ENCODE data around the gene OR2B2. TPM values are rescaled to one million over a fixed set of nuclear protein-coding genes. Genes with fewer than 3 reads are reported as not detected.
"Not testable (repeated sequence)": the region's sequence is repeated elsewhere in the genome, so short reads cannot be mapped to it uniquely, and the experiment has no call there.

The OR2B2 gene
- total RNA-seq, 1 experiment from 2014 or later, result not detected

DNA sequence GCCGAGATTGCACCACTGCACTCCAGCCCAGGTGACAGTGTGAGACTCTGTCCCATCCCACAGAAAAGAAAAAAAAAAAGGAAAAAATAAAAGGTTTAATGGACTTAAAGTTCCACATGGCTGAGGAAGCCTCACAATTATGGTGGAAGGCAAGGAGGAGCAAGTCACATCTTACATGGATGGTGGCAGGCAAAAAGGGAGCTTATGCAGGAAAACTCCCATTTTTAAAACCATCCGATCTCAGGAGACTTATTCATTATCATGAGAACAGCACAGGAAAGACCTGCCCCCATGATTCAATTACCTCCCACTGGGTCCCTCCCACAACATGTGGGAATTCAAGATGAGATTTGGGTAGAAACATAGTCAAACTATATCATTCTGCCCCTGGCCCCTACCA is 15.8 kb upstream of the OR2B2 start:
- H3K9ac ChIP-seq (ENCODE audit: low read length); H3K79me2 ChIP-seq (ENCODE audit: low read length); DNase-seq: not testable (repeated sequence)

GRCh38 chr6:27924179-27924578 is 12.0 kb upstream of the OR2B2 start:
- Histone ChIP-seq H4K20me1 (ENCODE audit: insufficient read depth, low read depth, low read length) (no peaks in the 10 kb centered on the region), H2AFZ (ENCODE audit: low read length) (no peak overlapping the region), H3K36me3 (ENCODE audit: insufficient read depth, low read length) (no peaks in the 10 kb centered on the region), H3K9ac (ENCODE audit: low read length) (no peak overlapping the region), H3K4me2 (ENCODE audit: low read depth, low read length, poor library complexity, severe bottlenecking) (no peak overlapping the region), H3K79me2 (ENCODE audit: low read length) (no peaks in the 10 kb centered on the region), H3K27me3 (ENCODE audit: low read length) (no peaks in the 10 kb centered on the region), H3K9me3 (ENCODE audit: low read length) (no peaks in the 10 kb centered on the region), H3K4me1 (ENCODE audit: low read length) (no peaks in the 10 kb centered on the region), H3K9me2 (replicated peaks; ENCODE audit: insufficient read depth, low read length) (no peaks in the 10 kb centered on the region), H3K4me3 (ENCODE audit: low read length) (no peak overlapping the region), H3K27ac (ENCODE audit: low read length) (no peak overlapping the region)
- DNase-seq, result no peak

More for the DNA sequence above, 15.8 kb upstream of the OR2B2 start:
- H3K4me3 ChIP-seq (ENCODE audit: low read length); H3K4me2 ChIP-seq (ENCODE audit: low read depth, low read length, poor library complexity, severe bottlenecking); H3K27ac ChIP-seq (ENCODE audit: low read length); H2AFZ ChIP-seq (ENCODE audit: low read length); H3K4me1 ChIP-seq (ENCODE audit: low read length); H3K27me3 ChIP-seq (ENCODE audit: low read length); H3K9me3 ChIP-seq (ENCODE audit: low read length); H3K36me3 ChIP-seq (ENCODE audit: insufficient read depth, low read length); H3K9me2 ChIP-seq (replicated peaks; ENCODE audit: insufficient read depth, low read length); H4K20me1 ChIP-seq (ENCODE audit: insufficient read depth, low read depth, low read length): not testable (repeated sequence)

DNA sequence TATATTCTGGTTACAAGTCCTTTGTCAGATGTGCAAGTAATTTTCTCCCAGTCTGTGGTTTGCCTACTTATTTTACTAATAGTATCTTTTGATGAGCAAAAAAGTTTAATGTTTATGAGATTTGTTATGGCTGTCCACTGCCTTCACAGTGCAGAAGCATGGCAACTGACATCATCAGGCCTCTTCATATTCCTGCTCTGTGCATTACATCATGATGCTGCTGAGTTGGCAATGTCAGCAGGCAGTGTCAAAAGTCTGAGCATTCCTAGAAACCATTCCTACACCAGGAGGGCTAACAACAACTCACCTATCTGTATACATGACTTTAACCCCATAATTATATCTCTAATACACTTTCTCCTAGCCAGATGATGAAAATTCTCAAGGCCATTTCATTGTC is 10.8 kb upstream of the OR2B2 start:
- H3K27me3 ChIP-seq (ENCODE audit: low read length), result no peaks in the 10 kb centered on the region
- H3K79me2 ChIP-seq (ENCODE audit: low read length), result no peaks in the 10 kb centered on the region
- H3K9me3 ChIP-seq (ENCODE audit: low read length), result no peaks in the 10 kb centered on the region
- H4K20me1 ChIP-seq (ENCODE audit: insufficient read depth, low read depth, low read length), result no peaks in the 10 kb centered on the region
- no peak overlapping the region for H2AFZ ChIP-seq (ENCODE audit: low read length)
- no peak overlapping the region for H3K4me2 ChIP-seq (ENCODE audit: low read depth, low read length, poor library complexity, severe bottlenecking)
- H3K27ac ChIP-seq (ENCODE audit: low read length), result no peak overlapping the region
- H3K9ac ChIP-seq (ENCODE audit: low read length), result no peak overlapping the region
- H3K4me3 ChIP-seq (ENCODE audit: low read length), result no peak overlapping the region
- no peaks in the 10 kb centered on the region for H3K36me3 ChIP-seq (ENCODE audit: insufficient read depth, low read length)
- H3K9me2 ChIP-seq (replicated peaks; ENCODE audit: insufficient read depth, low read length), result no peaks in the 10 kb centered on the region
- H3K4me1 ChIP-seq (ENCODE audit: low read length), result no peaks in the 10 kb centered on the region
- no peak for DNase-seq

DNA sequence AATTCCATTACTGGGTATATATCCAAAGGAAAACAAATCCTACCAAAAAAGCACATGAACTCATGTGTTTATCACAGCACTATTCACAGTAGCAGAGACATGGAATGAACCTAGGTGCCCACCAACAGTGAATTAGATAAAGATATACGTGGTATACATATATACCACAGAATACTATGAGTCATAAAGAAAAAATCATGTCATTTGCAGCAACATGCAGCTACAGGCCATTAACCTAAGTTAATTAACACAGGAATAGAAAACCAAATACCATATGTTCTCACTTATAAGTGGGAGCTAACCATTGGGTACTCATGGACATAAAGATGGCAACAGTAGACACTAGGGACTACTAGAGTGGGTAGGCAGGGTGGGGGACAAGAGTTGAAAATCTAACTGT is 4.2 kb downstream of the OR2B2 start:
- Histone ChIP-seq H2AFZ (ENCODE audit: low read length) (no peak overlapping the region), H3K9me2 (replicated peaks; ENCODE audit: insufficient read depth, low read length) (no peaks in the 10 kb centered on the region)

DNA sequence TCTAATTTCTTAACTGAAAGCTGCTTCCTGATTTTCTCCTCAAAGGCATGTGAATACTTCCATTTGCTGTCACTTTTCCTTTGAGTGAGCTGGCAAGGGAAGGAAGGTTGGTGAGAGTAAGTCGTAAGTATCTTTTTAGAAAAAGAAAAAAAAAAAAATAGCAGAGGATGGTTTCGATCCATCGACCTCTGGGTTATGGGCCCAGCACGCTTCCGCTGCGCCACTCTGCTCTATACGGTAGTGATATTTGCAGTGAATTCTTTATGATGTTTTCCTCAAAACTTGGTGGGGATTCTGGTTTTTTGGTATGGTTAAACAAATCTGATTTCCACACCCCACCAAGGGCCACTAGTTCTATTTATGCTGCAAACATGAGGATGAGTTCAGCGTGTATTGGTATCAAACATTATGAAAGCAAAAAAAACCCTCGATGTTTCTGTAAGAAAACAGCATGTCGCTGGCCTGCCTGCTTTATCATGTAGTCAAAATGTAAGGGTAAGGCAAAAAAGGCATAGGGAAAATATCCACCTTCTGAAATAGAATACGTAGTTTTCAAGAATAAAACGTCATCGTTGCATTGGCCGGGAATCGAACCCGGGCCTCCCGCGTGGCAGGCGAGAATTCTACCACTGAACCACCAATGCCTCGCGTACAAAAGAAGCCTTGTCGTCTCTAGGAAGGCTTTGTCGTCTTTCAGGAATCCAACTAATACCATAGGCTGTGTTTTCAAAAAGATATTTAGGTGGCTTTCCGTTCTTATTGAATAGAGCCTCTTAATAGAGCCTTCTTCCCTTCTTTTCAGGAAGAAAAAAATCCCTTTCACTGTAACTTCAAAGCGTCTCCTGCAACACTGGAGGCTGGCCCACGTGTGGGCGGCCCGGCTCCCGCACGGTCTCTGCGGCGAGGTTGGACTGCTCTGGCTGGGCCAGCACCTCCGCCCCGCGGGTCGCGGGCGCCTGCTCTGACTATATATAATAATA is 9.6 kb downstream of the OR2B2 start:
- Histone ChIP-seq H3K79me2 (ENCODE audit: low read length) (no peaks in the 10 kb centered on the region), H3K36me3 (ENCODE audit: insufficient read depth, low read length) (no peaks in the 10 kb centered on the region), H3K4me1 (ENCODE audit: low read length) (peaks cover 14% of the 10 kb centered on the region), H2AFZ (ENCODE audit: low read length) (peak overlapping the region; percentile 99), H3K9ac (ENCODE audit: low read length) (peak overlapping the region; percentile 80), H3K27ac (ENCODE audit: low read length) (peak overlapping the region; percentile 61), H3K9me2 (replicated peaks; ENCODE audit: insufficient read depth, low read length) (no peaks in the 10 kb centered on the region), H3K27me3 (ENCODE audit: low read length) (no peaks in the 10 kb centered on the region), H3K4me3 (ENCODE audit: low read length) (peak overlapping the region; percentile 85), H3K4me2 (ENCODE audit: low read depth, low read length, poor library complexity, severe bottlenecking) (peak overlapping the region; percentile 96), H3K9me3 (ENCODE audit: low read length) (no peaks in the 10 kb centered on the region), H4K20me1 (ENCODE audit: insufficient read depth, low read depth, low read length) (no peaks in the 10 kb centered on the region)
- DNase-seq, result peak; percentile 92

More for the DNA sequence above, 4.2 kb downstream of the OR2B2 start:
- Histone ChIP-seq H4K20me1 (ENCODE audit: insufficient read depth, low read depth, low read length) (no peaks in the 10 kb centered on the region), H3K4me3 (ENCODE audit: low read length) (no peak overlapping the region), H3K9me3 (ENCODE audit: low read length) (no peaks in the 10 kb centered on the region), H3K9ac (ENCODE audit: low read length) (no peak overlapping the region), H3K79me2 (ENCODE audit: low read length) (no peaks in the 10 kb centered on the region), H3K4me2 (ENCODE audit: low read depth, low read length, poor library complexity, severe bottlenecking) (no peak overlapping the region), H3K27me3 (ENCODE audit: low read length) (no peaks in the 10 kb centered on the region), H3K4me1 (ENCODE audit: low read length) (peaks cover 7% of the 10 kb centered on the region; the same call in 1 of the 2 replicates), H3K36me3 (ENCODE audit: insufficient read depth, low read length) (no peaks in the 10 kb centered on the region), H3K27ac (ENCODE audit: low read length) (no peak overlapping the region)
- DNase-seq, result peak; percentile 22

GRCh38 chr6:27901801-27902200 is 10.4 kb downstream of the OR2B2 start:
- H3K9me3 ChIP-seq (ENCODE audit: low read length), result no peaks in the 10 kb centered on the region
- H3K27ac ChIP-seq (ENCODE audit: low read length), result no peak overlapping the region
- no peak overlapping the region for H2AFZ ChIP-seq (ENCODE audit: low read length)
- H3K79me2 ChIP-seq (ENCODE audit: low read length), result no peaks in the 10 kb centered on the region
- H3K4me1 ChIP-seq (ENCODE audit: low read length), result peaks cover 14% of the 10 kb centered on the region
- H3K4me2 ChIP-seq (ENCODE audit: low read depth, low read length, poor library complexity, severe bottlenecking), result peak overlapping the region; percentile 96
- no peaks in the 10 kb centered on the region for H3K9me2 ChIP-seq (replicated peaks; ENCODE audit: insufficient read depth, low read length)
- H3K9ac ChIP-seq (ENCODE audit: low read length), result 0 out of 2 replicates have a peak overlapping the region, but pooled peaks have one; percentile 80
- DNase-seq, result peak; percentile 77
- H3K27me3 ChIP-seq (ENCODE audit: low read length), result no peaks in the 10 kb centered on the region
- H3K4me3 ChIP-seq (ENCODE audit: low read length), result peak overlapping the region; percentile 85
- H3K36me3 ChIP-seq (ENCODE audit: insufficient read depth, low read length), result no peaks in the 10 kb centered on the region
- H4K20me1 ChIP-seq (ENCODE audit: insufficient read depth, low read depth, low read length), result no peaks in the 10 kb centered on the region

DNA sequence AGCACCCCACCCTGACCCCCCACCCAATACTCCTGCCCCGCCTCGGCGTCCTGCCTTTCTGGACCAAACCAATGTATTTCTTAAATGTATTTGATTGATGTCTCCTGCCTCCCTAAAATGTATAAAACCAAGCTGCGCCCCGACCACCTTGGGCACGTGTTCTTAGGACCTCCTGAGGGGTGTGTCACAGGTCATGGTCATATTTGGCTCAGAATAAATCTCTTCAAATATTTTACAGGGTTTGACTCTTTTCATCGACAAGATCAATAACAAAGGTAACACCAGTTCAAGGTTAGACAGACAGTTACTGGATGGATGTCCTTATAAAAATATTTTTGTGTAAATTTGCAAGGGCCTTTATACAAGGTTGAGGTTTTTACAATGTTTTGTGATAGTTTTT is 12.0 kb downstream of the OR2B2 start:
- not testable (repeated sequence) for H3K4me3 ChIP-seq (ENCODE audit: low read length); H3K9ac ChIP-seq (ENCODE audit: low read length); H3K79me2 ChIP-seq (ENCODE audit: low read length); DNase-seq; H3K9me2 ChIP-seq (replicated peaks; ENCODE audit: insufficient read depth, low read length); H3K27ac ChIP-seq (ENCODE audit: low read length); H3K27me3 ChIP-seq (ENCODE audit: low read length); H3K9me3 ChIP-seq (ENCODE audit: low read length); H3K4me2 ChIP-seq (ENCODE audit: low read depth, low read length, poor library complexity, severe bottlenecking); H3K36me3 ChIP-seq (ENCODE audit: insufficient read depth, low read length); H4K20me1 ChIP-seq (ENCODE audit: insufficient read depth, low read depth, low read length); H2AFZ ChIP-seq (ENCODE audit: low read length)
- H3K4me1 ChIP-seq (ENCODE audit: low read length), result peaks cover 22% of the 10 kb centered on the region

DNA sequence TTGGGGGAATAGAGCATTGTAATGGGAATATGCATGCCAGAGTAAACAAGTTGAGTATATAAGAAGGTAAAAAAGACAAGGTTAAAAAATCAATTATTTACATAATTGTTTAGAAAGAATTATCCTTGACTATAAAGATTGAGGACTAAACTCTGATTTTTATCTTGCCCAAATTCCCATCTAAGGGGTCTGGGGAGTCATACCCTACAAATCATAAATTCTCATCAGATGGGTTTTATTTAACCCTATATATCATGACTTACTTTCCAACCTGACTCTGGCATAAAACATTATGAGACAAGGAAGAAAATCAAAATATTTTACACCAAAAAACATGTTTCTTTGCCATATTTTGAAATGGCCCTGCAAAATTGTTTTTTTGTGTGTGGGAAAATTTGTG is 12.7 kb downstream of the OR2B2 start:
- H2AFZ ChIP-seq (ENCODE audit: low read length), result no peak overlapping the region
- H3K4me3 ChIP-seq (ENCODE audit: low read length), result no peak overlapping the region
- H3K9ac ChIP-seq (ENCODE audit: low read length), result no peak overlapping the region
- no peaks in the 10 kb centered on the region for H3K36me3 ChIP-seq (ENCODE audit: insufficient read depth, low read length)
- no peaks in the 10 kb centered on the region for H4K20me1 ChIP-seq (ENCODE audit: insufficient read depth, low read depth, low read length)
- H3K79me2 ChIP-seq (ENCODE audit: low read length), result no peaks in the 10 kb centered on the region
- H3K27me3 ChIP-seq (ENCODE audit: low read length), result no peaks in the 10 kb centered on the region
- no peak overlapping the region for H3K27ac ChIP-seq (ENCODE audit: low read length)
- no peaks in the 10 kb centered on the region for H3K9me2 ChIP-seq (replicated peaks; ENCODE audit: insufficient read depth, low read length)
- DNase-seq, result no peak
- H3K4me1 ChIP-seq (ENCODE audit: low read length), result peaks cover 25% of the 10 kb centered on the region
- H3K4me2 ChIP-seq (ENCODE audit: low read depth, low read length, poor library complexity, severe bottlenecking), result no peak overlapping the region
- H3K9me3 ChIP-seq (ENCODE audit: low read length), result no peaks in the 10 kb centered on the region
